NCI-H128 (cell line): ENCODE results near the gene STOML1.

ENCODE experiments used
- DNase-seq: peaks from one replicate; lab custom pipeline; 2025; ENCODE audit not compliant: unreplicated experiment; lab: John Stamatoyannopoulos, UW

STOML1 gene

GRCh38 chr15:73932381-73933191, 59.5 kb downstream of the STOML1 start:
- DNase-seq = no peak

- DNase-seq = no peak
Measured at GRCh38 chr15:73931441-73931840, 60.7 kb downstream of the STOML1 start.

GRCh38 chr15:73930790-73931281, 61.3 kb downstream of the STOML1 start:
- DNase-seq = no peak

- no peak for DNase-seq
Measured at GRCh38 chr15:73930371-73930770, 61.7 kb downstream of the STOML1 start.

GRCh38 chr15:73928971-73929627, 63.0 kb downstream of the STOML1 start:
- DNase-seq = no peak
